Activated naive CD8-positive, alpha-beta T cell treated with anti-CD3 and anti-CD28 coated beads, Interleukin-2, amount 10 ng/mL, durations not matched to agents 7 days and 5 days (primary cell): ENCODE data around the gene DLL3. TPM values are rescaled to one million over a fixed set of nuclear protein-coding genes. Genes with fewer than 3 reads are reported as not detected.

Experiments
- ATAC-seq: fragments of 150-1000 bp; cut with Tn5 transposase; one replicate; pipeline ENCODE4 v1.10.0; 2021; ENCODE audit warnings: low read depth, moderate library complexity
- POLR2A ChIA-PET: fragments of 350-600 bp; sonication (Branson Sonifier 250); formaldehyde crosslinking; loops from one replicate; lab custom pipeline; 2021; ENCODE audit warnings: antibody characterized with exemption; lab: Charles Lee
- DNase-seq: peaks from one replicate; pipeline ENCODE4 v3.0.0; 2021
- H3K27ac Mint-ChIP-seq: one replicate; pipeline ENCODE4 v1.8.0; 2022; ENCODE audit warnings: mild to moderate bottlenecking, mixed read lengths
- H3K27me3 Mint-ChIP-seq: one replicate; pipeline ENCODE4 v1.8.0; 2022; ENCODE audit warnings: mild to moderate bottlenecking, moderate library complexity, mixed read lengths
- H3K36me3 Mint-ChIP-seq: one replicate; pipeline ENCODE4 v1.8.0; 2021; ENCODE audit warnings: mild to moderate bottlenecking, mixed read lengths
- H3K4me1 Mint-ChIP-seq: one replicate; pipeline ENCODE4 v1.8.0; 2021; ENCODE audit warnings: mixed read lengths
- H3K4me3 Mint-ChIP-seq: one replicate; pipeline ENCODE4 v1.8.0; 2022; ENCODE audit warnings: mild to moderate bottlenecking, moderate library complexity, mixed read lengths
- H3K9me3 Mint-ChIP-seq: one replicate; pipeline ENCODE4 v1.8.0; 2021; ENCODE audit warnings: mixed read lengths
- total RNA-seq, 2 experiments: library from RNA; stranded (reverse); gene quantifications; one replicate each; pipeline ENCODE4 v1.2.3, GENCODE V29; 2021

The DLL3 gene
- total RNA-seq, 2 experiments from 2014 or later, result 0.19 to 0.23 TPM

DNA sequence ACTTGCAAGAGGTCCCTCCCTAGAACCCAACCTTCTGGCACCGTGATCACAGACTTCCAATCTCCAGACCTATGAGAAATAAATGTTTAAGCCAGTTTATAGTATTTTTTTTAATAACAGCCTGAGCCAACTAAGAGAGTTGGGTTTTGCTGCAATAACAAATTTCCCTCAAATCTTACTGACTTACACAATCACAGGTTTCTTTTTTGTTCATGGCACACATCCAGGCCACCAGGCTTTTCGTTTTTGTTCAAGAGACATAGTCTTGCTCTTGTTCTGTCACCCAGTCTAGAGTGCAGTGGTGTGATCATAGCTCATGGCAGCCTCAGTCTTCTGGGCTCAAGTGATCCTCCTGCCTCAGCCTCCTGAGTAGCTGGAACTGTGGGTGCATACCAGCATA, 14.2 kb downstream of the DLL3 start:
- ATAC-seq (no peak), DNase-seq (no peak)
- Mint-ChIP-seq H3K27me3 (peaks cover 56% of the 10 kb centered on the region), H3K27ac (no peak overlapping the region), H3K36me3 (peaks cover 1% of the 10 kb centered on the region), H3K9me3 (no peaks in the 10 kb centered on the region), H3K4me1 (peaks cover 9% of the 10 kb centered on the region), H3K4me3 (no peak overlapping the region)
- POLR2A ChIA-PET, result interaction anchor here (0.7 kb wide), 1 partner anchor 1883 kb away, joined by 3 read pairs; no protein-coding TSS in a partner anchor

DNA sequence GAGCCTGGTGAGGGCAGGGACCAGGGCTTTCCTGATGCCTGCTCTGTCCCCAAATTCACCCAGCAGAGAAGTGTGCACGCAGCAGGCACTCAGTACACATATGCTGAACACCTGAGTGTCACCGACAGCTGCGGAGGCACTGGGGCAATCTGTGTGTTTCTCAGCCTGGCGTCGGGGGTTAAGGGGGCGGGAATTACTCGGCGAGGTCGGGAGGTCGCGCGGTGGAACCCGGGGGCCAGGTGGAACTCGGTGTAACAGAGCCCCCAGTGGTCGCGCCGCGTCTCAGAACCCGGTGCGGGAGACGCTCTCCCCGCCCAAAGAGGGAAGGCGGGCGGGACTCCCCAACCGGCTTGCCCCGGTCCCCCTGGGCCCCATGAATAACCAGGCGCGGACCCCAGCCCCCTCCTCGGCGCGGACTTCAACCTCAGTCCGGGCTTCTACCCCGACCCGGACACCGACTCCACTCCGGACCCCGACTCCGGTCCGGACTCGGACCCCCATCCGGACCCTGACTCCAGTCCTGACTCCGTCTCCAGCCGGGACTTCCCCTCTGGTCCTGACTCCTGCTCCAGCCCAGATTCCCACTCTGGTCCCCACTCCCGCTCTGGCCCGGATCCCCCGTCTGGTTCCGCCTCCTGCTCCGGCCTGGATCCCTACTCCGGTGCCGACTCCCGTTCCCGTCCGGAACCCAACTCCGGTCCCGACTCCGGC, 16.2 kb downstream of the DLL3 start, which contains the start of gene SELENOV:
Gene SELENOV (plus strand): TSS at position 300 of the 711 bp plus-strand sequence. CDS start 74 bp downstream, at position 374.
- Mint-ChIP-seq H3K36me3 (peaks cover 1% of the 10 kb centered on the region), H3K4me3 (peak within 1 kb of the TSS; percentile 79), H3K27me3 (peaks cover 59% of the 10 kb centered on the region), H3K9me3 (no peaks in the 10 kb centered on the region), H3K27ac (no peak within 1 kb of the TSS), H3K4me1 (peaks cover 9% of the 10 kb centered on the region)
- POLR2A ChIA-PET, result no interaction called here
- DNase-seq, result peak; percentile 42
- peak; percentile 45 for ATAC-seq

DNA sequence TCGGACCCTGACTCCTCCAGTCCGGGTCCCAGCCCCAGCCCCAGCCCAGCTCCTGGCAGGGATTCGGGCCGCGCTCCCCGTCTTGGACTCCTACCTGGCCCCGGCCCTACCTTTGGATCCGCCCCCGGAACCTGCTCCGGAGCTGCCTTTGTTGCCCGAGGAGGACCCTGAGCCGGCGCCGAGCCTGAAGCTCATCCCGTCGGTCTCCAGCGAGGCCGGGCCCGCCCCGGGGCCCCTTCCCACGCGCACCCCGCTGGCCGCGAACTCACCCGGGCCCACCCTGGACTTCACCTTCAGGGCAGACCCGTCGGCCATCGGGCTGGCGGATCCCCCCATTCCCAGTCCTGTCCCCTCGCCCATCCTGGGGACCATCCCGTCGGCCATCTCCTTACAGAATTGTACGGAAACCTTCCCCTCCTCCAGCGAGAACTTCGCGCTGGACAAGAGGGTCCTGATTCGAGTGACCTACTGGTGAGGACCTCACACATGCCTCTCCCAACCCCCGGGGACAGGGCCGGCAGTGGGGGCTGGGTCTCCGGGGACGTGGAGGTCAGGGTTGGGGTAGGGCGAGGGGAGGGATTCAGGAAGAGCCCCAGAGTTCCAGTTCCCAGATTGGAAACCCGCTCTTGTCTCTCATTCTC, 16.9 kb downstream of the DLL3 start:
- no peak overlapping the region for H3K27ac Mint-ChIP-seq
- H3K4me1 Mint-ChIP-seq, result peaks cover 9% of the 10 kb centered on the region
- ATAC-seq (no peak), DNase-seq (peak; percentile 46)
- H3K9me3 Mint-ChIP-seq, result no peaks in the 10 kb centered on the region
- POLR2A ChIA-PET, result no interaction called here
- H3K4me3 Mint-ChIP-seq, result peak overlapping the region; percentile 79
- peaks cover 59% of the 10 kb centered on the region for H3K27me3 Mint-ChIP-seq
- peaks cover 1% of the 10 kb centered on the region for H3K36me3 Mint-ChIP-seq

DNA sequence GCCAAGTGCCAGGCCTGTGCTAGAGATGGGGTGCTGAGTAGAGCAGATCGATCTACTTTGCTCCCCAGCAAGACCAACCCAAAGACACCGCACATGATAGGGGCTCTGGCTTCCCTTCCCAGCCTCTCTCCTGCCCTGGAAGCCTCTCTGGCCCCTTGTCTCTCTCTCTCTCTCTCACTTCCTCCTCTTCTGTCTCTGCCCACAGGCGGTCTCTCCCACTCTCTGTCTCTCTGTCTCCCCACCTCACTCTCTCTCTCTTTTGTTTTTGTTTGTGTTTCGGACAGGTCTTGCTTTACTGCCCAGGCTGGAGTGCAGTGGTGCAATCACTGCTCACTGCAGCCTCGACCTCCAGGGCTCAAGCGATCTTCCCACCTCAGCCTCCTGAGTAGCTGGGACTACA, 17.5 kb downstream of the DLL3 start:
- H3K36me3 Mint-ChIP-seq, result peaks cover 1% of the 10 kb centered on the region
- no peak for ATAC-seq

DNA sequence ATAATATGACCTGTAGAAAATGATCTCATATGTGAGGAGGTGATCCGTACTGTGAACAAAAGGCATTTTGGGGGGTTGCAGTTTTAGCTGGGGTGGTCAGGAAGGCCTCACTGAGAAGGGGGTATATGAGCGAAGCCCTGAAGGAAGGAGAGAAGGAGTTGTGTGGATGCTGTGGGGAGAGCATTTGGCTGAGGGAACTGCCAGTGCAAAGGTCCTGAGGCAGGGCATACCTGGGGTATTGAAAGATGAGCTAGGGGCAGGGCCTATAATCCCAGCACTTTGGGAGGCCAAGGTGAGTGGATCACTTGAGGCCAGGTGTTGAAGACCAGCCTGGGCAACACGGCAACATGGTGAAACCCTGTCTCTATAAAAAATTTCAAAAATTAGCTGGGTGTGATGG, 18.7 kb downstream of the DLL3 start:
- no peaks in the 10 kb centered on the region for H3K9me3 Mint-ChIP-seq
- H3K4me3 Mint-ChIP-seq, result no peak overlapping the region
- DNase-seq (no peak), ATAC-seq (no peak)
- H3K27me3 Mint-ChIP-seq, result peaks cover 53% of the 10 kb centered on the region
- POLR2A ChIA-PET, result interaction anchor here (0.7 kb wide), 2 partner anchors 77 to 953 kb away, joined by 3 to 5 read pairs; no protein-coding TSS in a partner anchor
- H3K27ac Mint-ChIP-seq, result no peak overlapping the region
- peaks cover 1% of the 10 kb centered on the region for H3K36me3 Mint-ChIP-seq
- peaks cover 9% of the 10 kb centered on the region for H3K4me1 Mint-ChIP-seq

More for the DNA sequence above, 17.5 kb downstream of the DLL3 start:
- POLR2A ChIA-PET, result no interaction called here
- Mint-ChIP-seq H3K27ac (peak overlapping the region; percentile 7), H3K4me3 (peak overlapping the region; percentile 15), H3K4me1 (peaks cover 9% of the 10 kb centered on the region), H3K9me3 (no peaks in the 10 kb centered on the region), H3K27me3 (peaks cover 59% of the 10 kb centered on the region)
- no peak for DNase-seq

DNA sequence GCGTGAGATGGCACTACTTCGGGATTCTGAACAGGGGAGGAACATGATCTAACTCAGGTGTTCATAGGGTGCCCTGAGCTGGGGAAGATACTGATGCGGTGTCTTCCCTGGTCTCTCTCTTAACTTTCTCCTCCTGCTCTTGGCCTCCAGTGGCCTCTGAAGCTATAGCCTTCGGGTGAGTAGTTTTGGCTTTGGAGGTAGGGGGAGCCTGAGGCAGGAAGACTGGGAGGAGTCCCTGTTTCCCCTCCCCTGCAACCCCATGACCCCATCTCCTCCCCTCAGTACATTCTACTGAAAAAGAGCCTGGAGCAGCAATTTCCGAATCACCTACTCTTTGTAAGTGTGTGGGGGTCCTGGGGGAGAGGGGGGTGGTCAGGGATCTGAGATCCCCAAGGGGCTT, 19.7 kb downstream of the DLL3 start:
- POLR2A ChIA-PET, result interaction anchor here (1.5 kb wide), 1 partner anchor 12 kb away, joined by 3 read pairs; no protein-coding TSS in a partner anchor
- H3K36me3 Mint-ChIP-seq, result peaks cover 1% of the 10 kb centered on the region
- DNase-seq (no peak), ATAC-seq (no peak)
- H3K27ac Mint-ChIP-seq, result no peak overlapping the region
- H3K27me3 Mint-ChIP-seq, result peaks cover 46% of the 10 kb centered on the region
- no peak overlapping the region for H3K4me3 Mint-ChIP-seq
- H3K9me3 Mint-ChIP-seq, result no peaks in the 10 kb centered on the region
- H3K4me1 Mint-ChIP-seq, result peaks cover 9% of the 10 kb centered on the region

DNA sequence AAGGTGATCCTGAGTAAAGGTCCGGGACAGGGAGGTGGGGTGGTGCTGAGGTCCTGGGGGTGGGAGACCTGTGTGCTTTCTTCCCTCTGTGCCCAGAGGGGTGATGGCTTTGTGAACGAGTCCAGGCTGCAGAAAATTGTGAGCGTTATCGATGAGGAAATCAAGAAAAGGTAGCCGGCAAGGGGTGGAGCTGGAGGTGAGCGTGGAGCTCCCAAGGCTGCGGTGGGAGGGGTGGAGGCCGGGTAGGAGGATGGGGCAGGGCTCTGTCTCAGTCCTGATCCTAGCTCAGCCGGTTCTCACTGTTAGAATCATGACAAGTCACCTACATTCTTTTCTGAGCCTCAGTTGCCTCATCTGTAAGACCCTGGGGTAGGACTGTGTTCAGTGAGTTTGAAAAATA, 20.2 kb downstream of the DLL3 start:
- POLR2A ChIA-PET, result interaction anchor here (1.5 kb wide), 1 partner anchor 12 kb away, joined by 3 read pairs; no protein-coding TSS in a partner anchor
- no peak overlapping the region for H3K4me3 Mint-ChIP-seq
- no peak overlapping the region for H3K27ac Mint-ChIP-seq
- H3K36me3 Mint-ChIP-seq, result peaks cover 1% of the 10 kb centered on the region
- H3K9me3 Mint-ChIP-seq, result no peaks in the 10 kb centered on the region
- DNase-seq (no peak), ATAC-seq (no peak)
- peaks cover 41% of the 10 kb centered on the region for H3K27me3 Mint-ChIP-seq
- peaks cover 9% of the 10 kb centered on the region for H3K4me1 Mint-ChIP-seq

DNA sequence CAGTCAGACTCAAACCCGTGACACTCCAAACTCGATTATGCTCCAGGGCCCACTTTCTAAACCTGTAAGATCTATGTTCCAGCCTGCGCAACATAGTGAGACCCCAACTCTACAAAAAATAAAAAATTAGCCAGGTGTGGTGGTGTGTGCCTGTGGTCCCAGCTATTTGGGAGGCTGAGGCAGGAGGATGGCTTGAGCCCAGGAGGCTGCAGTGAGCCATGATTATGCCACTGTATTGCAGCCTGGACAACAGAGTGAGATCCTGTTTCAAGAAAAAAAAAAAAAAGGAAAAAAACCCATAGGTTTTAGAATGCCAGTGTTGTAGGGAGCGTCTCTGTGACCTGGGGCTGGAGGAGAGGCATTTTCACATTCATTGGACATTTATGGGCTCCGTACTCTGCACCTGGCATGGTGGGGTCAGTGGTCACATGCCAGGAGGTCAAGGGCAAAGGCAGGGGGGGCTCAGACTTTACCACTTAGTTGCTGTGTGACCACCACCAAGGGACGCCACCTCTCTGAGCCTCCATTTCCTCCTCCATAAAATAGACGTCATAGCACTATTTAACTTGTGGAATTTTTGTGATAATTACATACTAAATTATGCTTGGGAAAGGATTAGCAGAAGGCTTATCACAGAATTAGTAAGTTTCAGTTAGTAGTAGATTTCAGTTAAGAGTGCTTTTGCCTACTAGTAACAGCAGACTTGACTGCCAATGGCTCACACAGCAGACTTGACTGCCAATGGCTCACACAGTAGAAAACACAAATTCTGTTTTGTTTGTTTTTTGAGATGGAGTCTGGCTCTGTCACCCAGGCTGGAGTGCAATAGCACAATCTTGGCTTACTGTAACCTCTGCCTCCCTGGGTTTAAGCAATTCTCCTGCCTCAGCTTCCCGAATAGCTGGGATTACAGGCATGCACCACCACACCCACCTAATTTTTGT, 22.1 kb downstream of the DLL3 start:
- H3K27me3 Mint-ChIP-seq, result peaks cover 23% of the 10 kb centered on the region
- no peaks in the 10 kb centered on the region for H3K9me3 Mint-ChIP-seq
- no peaks in the 10 kb centered on the region for H3K36me3 Mint-ChIP-seq
- DNase-seq (no peak), ATAC-seq (no peak)
- POLR2A ChIA-PET, result no interaction called here
- no peak overlapping the region for H3K4me3 Mint-ChIP-seq
- H3K4me1 Mint-ChIP-seq, result peaks cover 4% of the 10 kb centered on the region
- no peak overlapping the region for H3K27ac Mint-ChIP-seq

DNA sequence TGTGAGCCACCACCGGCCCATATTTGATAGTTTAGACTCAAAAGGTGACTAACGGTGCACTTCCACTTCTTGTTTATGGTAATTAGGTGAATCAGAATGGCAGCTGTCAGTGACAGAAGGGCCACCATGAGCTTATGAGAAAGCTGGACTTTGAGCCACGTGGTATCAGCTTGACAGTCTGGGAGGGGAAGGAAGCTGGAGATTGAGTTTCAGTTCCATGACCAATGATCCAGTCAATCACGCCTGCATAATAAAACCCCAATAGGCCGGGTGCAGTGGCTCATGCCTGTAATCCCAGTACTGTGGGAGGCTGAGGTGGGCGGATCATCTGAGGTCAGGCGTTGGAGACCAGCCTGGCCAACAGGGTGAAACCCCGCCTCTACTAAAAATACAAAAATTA, 25.7 kb downstream of the DLL3 start:
- Mint-ChIP-seq H3K4me1 (no peaks in the 10 kb centered on the region), H3K4me3 (no peak overlapping the region), H3K36me3 (peaks cover 5% of the 10 kb centered on the region), H3K9me3 (no peaks in the 10 kb centered on the region), H3K27ac (no peak overlapping the region), H3K27me3 (no peaks in the 10 kb centered on the region)
- ATAC-seq (no peak), DNase-seq (no peak)
- POLR2A ChIA-PET, result interaction anchor here (0.7 kb wide), 1 partner anchor 18 kb away, joined by 4 read pairs; no protein-coding TSS in a partner anchor

DNA sequence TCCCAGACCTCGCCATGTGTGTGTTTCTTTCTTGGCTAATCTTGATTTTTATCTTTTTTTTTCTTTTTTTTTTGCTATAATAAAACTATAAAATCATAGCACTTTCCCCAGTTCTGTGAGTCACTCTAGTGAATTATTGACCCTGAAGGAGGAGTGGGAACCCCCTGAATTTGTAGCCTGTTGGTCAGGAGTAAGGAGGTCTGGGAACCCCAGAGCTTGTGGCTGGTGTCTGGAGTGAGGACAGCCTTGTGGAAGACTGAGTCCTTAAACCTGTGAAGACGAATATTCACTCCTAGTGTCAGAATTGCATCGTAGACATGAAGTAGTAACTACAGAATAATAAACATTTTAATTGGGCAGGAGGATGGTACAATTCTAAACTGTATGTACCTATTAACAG, 26.5 kb downstream of the DLL3 start:
- POLR2A ChIA-PET, result interaction anchor here (0.7 kb wide), 1 partner anchor 18 kb away, joined by 4 read pairs; no protein-coding TSS in a partner anchor
- no peak for ATAC-seq
- H3K27me3 Mint-ChIP-seq, result no peaks in the 10 kb centered on the region
- H3K4me3 Mint-ChIP-seq, result no peak overlapping the region
- no peaks in the 10 kb centered on the region for H3K9me3 Mint-ChIP-seq
- DNase-seq, result no peak
- H3K36me3 Mint-ChIP-seq, result peaks cover 5% of the 10 kb centered on the region
- no peaks in the 10 kb centered on the region for H3K4me1 Mint-ChIP-seq
- H3K27ac Mint-ChIP-seq, result no peak overlapping the region

DNA sequence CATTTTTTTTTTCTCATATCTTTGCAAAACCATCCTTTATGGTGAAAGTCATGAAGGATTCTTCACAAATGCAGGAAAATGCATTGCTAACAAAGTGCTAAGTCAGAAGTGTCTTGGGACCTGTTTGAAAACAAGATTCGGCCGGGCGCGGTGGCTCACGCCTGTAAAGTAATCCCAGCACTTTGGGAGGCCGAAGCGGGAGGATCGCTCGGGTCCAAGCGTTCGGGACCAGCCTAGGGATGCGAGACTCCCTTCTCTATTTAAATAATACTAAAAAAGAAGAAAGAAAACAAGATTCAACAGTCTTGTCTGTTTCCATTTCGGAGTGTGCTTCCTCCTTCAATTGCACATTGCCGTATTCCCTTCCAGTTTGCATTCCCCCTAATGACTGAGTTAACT, 33.1 kb downstream of the DLL3 start:
- Mint-ChIP-seq H3K4me1 (peaks cover 12% of the 10 kb centered on the region), H3K36me3 (peaks cover 7% of the 10 kb centered on the region), H3K27ac (peak overlapping the region; percentile 70), H3K4me3 (peak overlapping the region; percentile 92), H3K27me3 (no peaks in the 10 kb centered on the region), H3K9me3 (no peaks in the 10 kb centered on the region)
- ATAC-seq (no peak), DNase-seq (no peak)
- POLR2A ChIA-PET, result interaction anchor here (0.7 to 2.4 kb wide), 4 partner anchors 58 to 314 kb away, joined by 3 to 16 read pairs (median 3); partner anchors contain the start of gene RPS16

DNA sequence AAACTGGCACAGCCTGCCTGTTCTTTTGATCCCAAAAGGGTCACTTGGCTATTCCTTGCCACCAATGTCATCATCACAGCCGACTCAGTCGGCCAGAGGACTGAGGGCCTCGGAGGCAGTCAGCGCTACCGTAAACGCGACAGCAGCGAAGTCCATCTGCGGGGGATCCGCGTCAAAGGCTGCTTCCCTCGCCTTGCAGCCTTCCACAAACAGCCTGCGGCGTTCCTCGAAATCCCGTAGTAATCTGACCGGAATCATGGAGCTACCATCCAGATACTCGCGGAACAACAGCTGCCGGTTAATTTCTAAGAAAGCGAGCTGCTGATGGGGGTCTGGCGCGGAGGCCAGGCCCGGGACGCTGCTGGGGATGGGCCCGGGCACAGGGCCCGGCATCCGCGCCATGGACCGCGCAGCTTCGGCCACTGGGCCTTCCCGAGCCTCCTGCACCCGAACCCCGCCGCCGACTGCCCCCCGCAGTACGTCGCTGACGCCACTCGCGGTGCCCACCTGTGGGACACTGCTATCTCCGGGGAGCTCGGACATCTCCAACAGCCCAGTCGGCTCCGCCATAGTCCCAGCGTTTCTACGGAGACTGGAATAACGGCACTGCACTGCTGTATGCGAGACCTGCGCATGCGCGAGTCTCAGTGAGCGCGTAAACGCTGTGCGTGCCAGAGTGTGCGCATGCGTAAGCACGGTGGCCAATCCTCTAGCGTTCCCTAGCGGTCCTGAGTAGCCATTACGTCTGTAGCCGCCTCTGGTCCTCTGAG, 33.7 kb downstream of the DLL3 start, which contains the start of gene EID2B:
Gene EID2B (minus strand): TSS at position 620 of the 770 bp plus-strand sequence. CDS start 50 bp downstream, at position 570.
- Mint-ChIP-seq H3K4me1 (peaks cover 12% of the 10 kb centered on the region), H3K4me3 (peak within 1 kb of the TSS; percentile 92), H3K9me3 (no peaks in the 10 kb centered on the region), H3K27me3 (no peaks in the 10 kb centered on the region), H3K36me3 (peaks cover 7% of the 10 kb centered on the region), H3K27ac (peak within 1 kb of the TSS; percentile 82)
- peak; percentile 94 for ATAC-seq
- POLR2A ChIA-PET, result interaction anchor here (0.6 to 2.8 kb wide), 7 partner anchors 34 to 408 kb away, joined by 3 to 16 read pairs (median 3); partner anchors contain the start of genes DLL3, RPS16 and SUPT5H
- DNase-seq, result peak; percentile 96
